ENCODE data around the gene RPL22L1.
A peak's percentile ranks its signal among the peaks of the same experiment; 100 is the strongest.
"Not testable (repeated sequence)": the region's sequence is repeated elsewhere in the genome, so short reads cannot be mapped to it uniquely, and the experiment has no call there.

The RPL22L1 gene

GRCh38 chr3:170829546-170830272 lies 40.3 kb downstream of the RPL22L1 start:
- Histone ChIP-seq H3K9me3 (ENCODE audit: control insufficient read depth, insufficient read depth, low read length) (no peaks in the 10 kb centered on the region), H3K4me1 (ENCODE audit: control insufficient read depth, insufficient read depth, low read length) (peaks cover 51% of the 10 kb centered on the region), H3K27me3 (ENCODE audit: control insufficient read depth, insufficient read depth, low read length) (no peaks in the 10 kb centered on the region), H3K4me3 (ENCODE audit: low read depth, low read length) (no peak overlapping the region), H3K36me3 (ENCODE audit: control insufficient read depth, insufficient read depth, low read length) (no peaks in the 10 kb centered on the region), H3K27ac (ENCODE audit: low read depth, low read length) (no peak overlapping the region), H3K9ac (ENCODE audit: low read depth, low read length) (no peak overlapping the region)

- Histone ChIP-seq H3K4me1 (ENCODE audit: control insufficient read depth, insufficient read depth, low read length) (peaks cover 24% of the 10 kb centered on the region), H3K9ac (ENCODE audit: low read depth, low read length) (no peak overlapping the region), H3K27ac (ENCODE audit: low read depth, low read length) (peak overlapping the region; percentile 43), H3K4me3 (ENCODE audit: low read depth, low read length) (no peak overlapping the region), H3K27me3 (ENCODE audit: control insufficient read depth, insufficient read depth, low read length) (no peaks in the 10 kb centered on the region), H3K9me3 (ENCODE audit: control insufficient read depth, insufficient read depth, low read length) (peaks cover 6% of the 10 kb centered on the region), H3K36me3 (ENCODE audit: control insufficient read depth, insufficient read depth, low read length) (no peaks in the 10 kb centered on the region)
Measured at GRCh38 chr3:170826047-170826446, 43.9 kb downstream of the RPL22L1 start.

- not testable (repeated sequence) for H3K9me3 ChIP-seq (ENCODE audit: control insufficient read depth, insufficient read depth, low read length); H3K9ac ChIP-seq (ENCODE audit: low read depth, low read length); H3K36me3 ChIP-seq (ENCODE audit: control insufficient read depth, insufficient read depth, low read length); H3K4me3 ChIP-seq (ENCODE audit: low read depth, low read length); H3K27me3 ChIP-seq (ENCODE audit: control insufficient read depth, insufficient read depth, low read length); H3K27ac ChIP-seq (ENCODE audit: low read depth, low read length)
- H3K4me1 ChIP-seq (ENCODE audit: control insufficient read depth, insufficient read depth, low read length): peaks cover 14% of the 10 kb centered on the region
Measured at GRCh38 chr3:170823562-170823961, 46.4 kb downstream of the RPL22L1 start.

- not testable (repeated sequence) for H3K27me3 ChIP-seq (ENCODE audit: control insufficient read depth, insufficient read depth, low read length); H3K36me3 ChIP-seq (ENCODE audit: control insufficient read depth, insufficient read depth, low read length); H3K4me3 ChIP-seq (ENCODE audit: low read depth, low read length); H3K9ac ChIP-seq (ENCODE audit: low read depth, low read length); H3K9me3 ChIP-seq (ENCODE audit: control insufficient read depth, insufficient read depth, low read length)
- Histone ChIP-seq H3K4me1 (ENCODE audit: control insufficient read depth, insufficient read depth, low read length) (peaks cover 28% of the 10 kb centered on the region), H3K27ac (ENCODE audit: low read depth, low read length) (peak overlapping the region; percentile 1)
Measured at GRCh38 chr3:170818325-170818724, 51.7 kb downstream of the RPL22L1 start.

- H3K27me3 ChIP-seq (ENCODE audit: control insufficient read depth, insufficient read depth, low read length); H3K36me3 ChIP-seq (ENCODE audit: control insufficient read depth, insufficient read depth, low read length); H3K9me3 ChIP-seq (ENCODE audit: control insufficient read depth, insufficient read depth, low read length); H3K9ac ChIP-seq (ENCODE audit: low read depth, low read length); H3K4me3 ChIP-seq (ENCODE audit: low read depth, low read length): not testable (repeated sequence)
- peaks cover 37% of the 10 kb centered on the region for H3K4me1 ChIP-seq (ENCODE audit: control insufficient read depth, insufficient read depth, low read length)
- H3K27ac ChIP-seq (ENCODE audit: low read depth, low read length): peak overlapping the region; percentile 79
Measured at GRCh38 chr3:170817471-170817870, 52.5 kb downstream of the RPL22L1 start.

- H3K9ac ChIP-seq (ENCODE audit: low read depth, low read length): no peak overlapping the region
- no peak overlapping the region for H3K4me3 ChIP-seq (ENCODE audit: low read depth, low read length)
- H3K36me3 ChIP-seq (ENCODE audit: control insufficient read depth, insufficient read depth, low read length): no peaks in the 10 kb centered on the region
- no peak overlapping the region for H3K27ac ChIP-seq (ENCODE audit: low read depth, low read length)
- no peaks in the 10 kb centered on the region for H3K27me3 ChIP-seq (ENCODE audit: control insufficient read depth, insufficient read depth, low read length)
- no peaks in the 10 kb centered on the region for H3K9me3 ChIP-seq (ENCODE audit: control insufficient read depth, insufficient read depth, low read length)
- peaks cover 41% of the 10 kb centered on the region for H3K4me1 ChIP-seq (ENCODE audit: control insufficient read depth, insufficient read depth, low read length)
Measured at GRCh38 chr3:170816841-170817240, 53.2 kb downstream of the RPL22L1 start.

GRCh38 chr3:170816341-170816740 lies 53.7 kb downstream of the RPL22L1 start:
- Histone ChIP-seq H3K4me3 (ENCODE audit: low read depth, low read length) (no peak overlapping the region), H3K9me3 (ENCODE audit: control insufficient read depth, insufficient read depth, low read length) (no peaks in the 10 kb centered on the region), H3K27me3 (ENCODE audit: control insufficient read depth, insufficient read depth, low read length) (no peaks in the 10 kb centered on the region), H3K4me1 (ENCODE audit: control insufficient read depth, insufficient read depth, low read length) (peaks cover 44% of the 10 kb centered on the region), H3K27ac (ENCODE audit: low read depth, low read length) (no peak overlapping the region), H3K36me3 (ENCODE audit: control insufficient read depth, insufficient read depth, low read length) (no peaks in the 10 kb centered on the region), H3K9ac (ENCODE audit: low read depth, low read length) (no peak overlapping the region)

- Histone ChIP-seq H3K9ac (ENCODE audit: low read depth, low read length) (no peak overlapping the region), H3K4me3 (ENCODE audit: low read depth, low read length) (no peak overlapping the region), H3K9me3 (ENCODE audit: control insufficient read depth, insufficient read depth, low read length) (no peaks in the 10 kb centered on the region), H3K4me1 (ENCODE audit: control insufficient read depth, insufficient read depth, low read length) (peaks cover 44% of the 10 kb centered on the region), H3K27ac (ENCODE audit: low read depth, low read length) (peak overlapping the region; percentile 15), H3K36me3 (ENCODE audit: control insufficient read depth, insufficient read depth, low read length) (no peaks in the 10 kb centered on the region), H3K27me3 (ENCODE audit: control insufficient read depth, insufficient read depth, low read length) (no peaks in the 10 kb centered on the region)
Measured at GRCh38 chr3:170815936-170816335, 54.1 kb downstream of the RPL22L1 start.

GRCh38 chr3:170815340-170815739 lies 54.7 kb downstream of the RPL22L1 start:
- Histone ChIP-seq H3K27ac (ENCODE audit: low read depth, low read length) (no peak overlapping the region), H3K9me3 (ENCODE audit: control insufficient read depth, insufficient read depth, low read length) (no peaks in the 10 kb centered on the region), H3K27me3 (ENCODE audit: control insufficient read depth, insufficient read depth, low read length) (no peaks in the 10 kb centered on the region), H3K4me3 (ENCODE audit: low read depth, low read length) (no peak overlapping the region), H3K9ac (ENCODE audit: low read depth, low read length) (no peak overlapping the region), H3K36me3 (ENCODE audit: control insufficient read depth, insufficient read depth, low read length) (no peaks in the 10 kb centered on the region), H3K4me1 (ENCODE audit: control insufficient read depth, insufficient read depth, low read length) (peaks cover 44% of the 10 kb centered on the region)
